Ishikawa (cell line): ENCODE measurements around the gene PLEKHA5.

Source experiments
- CEBPB ChIP-seq: IDR thresholded peaks from 2 replicates; pipeline ENCODE4 v1.6.1; 2012
- CREB1 ChIP-seq: IDR thresholded peaks from 2 replicates; pipeline ENCODE4 v1.6.1; 2012; ENCODE audit warnings: low read depth
- EGR1 ChIP-seq: IDR thresholded peaks from 2 replicates; pipeline ENCODE4 v1.6.1; 2012
- EP300 ChIP-seq: IDR thresholded peaks from 2 replicates; pipeline ENCODE4 v1.6.1; 2012; ENCODE audit warnings: borderline replicate concordance
- NFIC ChIP-seq: IDR thresholded peaks from 2 replicates; pipeline ENCODE4 v1.6.1; 2012
- RAD21 ChIP-seq: IDR thresholded peaks from 2 replicates; pipeline ENCODE4 v1.6.1; 2012; ENCODE audit warnings: low read depth
- TAF1 ChIP-seq: IDR thresholded peaks from 2 replicates; pipeline ENCODE4 v1.6.1; 2012; ENCODE audit warnings: low read depth, mild to moderate bottlenecking
- TCF12 ChIP-seq: IDR thresholded peaks from 2 replicates; pipeline ENCODE4 v1.6.1; 2012; ENCODE audit warnings: low read depth
- YY1 ChIP-seq: IDR thresholded peaks from 2 replicates; pipeline ENCODE4 v1.6.1; 2012; ENCODE audit warnings: low read depth
- ZBTB7A ChIP-seq: IDR thresholded peaks from 2 replicates; pipeline ENCODE4 v1.6.1; 2012; ENCODE audit warnings: low read depth
- TF ChIP-seq, protein P1 (sequence below): IDR thresholded peaks from 2 replicates; pipeline ENCODE4 v1.6.1; 2012
- TF ChIP-seq, protein P2 (sequence below): IDR thresholded peaks from 2 replicates; pipeline ENCODE4 v1.6.1; 2012; ENCODE audit warnings: low read depth, mild to moderate bottlenecking
- TF ChIP-seq, protein P3 (sequence below): IDR thresholded peaks from 2 replicates; pipeline ENCODE4 v1.6.1; 2012

DNA sequence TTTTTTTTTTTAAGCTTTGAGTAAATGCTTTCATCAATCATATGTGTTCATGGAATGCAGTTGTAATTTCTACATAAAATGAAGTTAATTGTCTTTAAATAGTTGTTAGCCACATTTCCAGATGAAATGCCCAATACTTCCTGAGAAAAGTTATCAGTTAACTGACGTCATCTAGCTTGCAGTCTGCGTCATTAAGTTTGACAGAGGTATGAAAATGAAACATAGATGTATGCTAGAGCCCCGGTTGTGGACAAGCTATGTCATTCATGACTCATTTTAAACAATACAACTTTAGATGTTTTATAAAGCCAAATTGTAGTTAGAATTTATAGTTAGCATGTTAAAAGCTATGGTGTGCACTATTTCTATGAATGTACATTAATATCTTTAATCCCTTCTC lies 90.7 kb downstream of the PLEKHA5 start:
- TF ChIP-seq RAD21 = no peak
- TF ChIP-seq CEBPB = no peak
- TF ChIP-seq, protein P1, sequence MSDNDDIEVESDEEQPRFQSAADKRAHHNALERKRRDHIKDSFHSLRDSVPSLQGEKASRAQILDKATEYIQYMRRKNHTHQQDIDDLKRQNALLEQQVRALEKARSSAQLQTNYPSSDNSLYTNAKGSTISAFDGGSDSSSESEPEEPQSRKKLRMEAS = no peak
- no peak for TF ChIP-seq TCF12
- no peak for TF ChIP-seq TAF1
- TF ChIP-seq CREB1 = no peak
- TF ChIP-seq ZBTB7A = no peak
- no peak for TF ChIP-seq EGR1
- TF ChIP-seq, protein P2, sequence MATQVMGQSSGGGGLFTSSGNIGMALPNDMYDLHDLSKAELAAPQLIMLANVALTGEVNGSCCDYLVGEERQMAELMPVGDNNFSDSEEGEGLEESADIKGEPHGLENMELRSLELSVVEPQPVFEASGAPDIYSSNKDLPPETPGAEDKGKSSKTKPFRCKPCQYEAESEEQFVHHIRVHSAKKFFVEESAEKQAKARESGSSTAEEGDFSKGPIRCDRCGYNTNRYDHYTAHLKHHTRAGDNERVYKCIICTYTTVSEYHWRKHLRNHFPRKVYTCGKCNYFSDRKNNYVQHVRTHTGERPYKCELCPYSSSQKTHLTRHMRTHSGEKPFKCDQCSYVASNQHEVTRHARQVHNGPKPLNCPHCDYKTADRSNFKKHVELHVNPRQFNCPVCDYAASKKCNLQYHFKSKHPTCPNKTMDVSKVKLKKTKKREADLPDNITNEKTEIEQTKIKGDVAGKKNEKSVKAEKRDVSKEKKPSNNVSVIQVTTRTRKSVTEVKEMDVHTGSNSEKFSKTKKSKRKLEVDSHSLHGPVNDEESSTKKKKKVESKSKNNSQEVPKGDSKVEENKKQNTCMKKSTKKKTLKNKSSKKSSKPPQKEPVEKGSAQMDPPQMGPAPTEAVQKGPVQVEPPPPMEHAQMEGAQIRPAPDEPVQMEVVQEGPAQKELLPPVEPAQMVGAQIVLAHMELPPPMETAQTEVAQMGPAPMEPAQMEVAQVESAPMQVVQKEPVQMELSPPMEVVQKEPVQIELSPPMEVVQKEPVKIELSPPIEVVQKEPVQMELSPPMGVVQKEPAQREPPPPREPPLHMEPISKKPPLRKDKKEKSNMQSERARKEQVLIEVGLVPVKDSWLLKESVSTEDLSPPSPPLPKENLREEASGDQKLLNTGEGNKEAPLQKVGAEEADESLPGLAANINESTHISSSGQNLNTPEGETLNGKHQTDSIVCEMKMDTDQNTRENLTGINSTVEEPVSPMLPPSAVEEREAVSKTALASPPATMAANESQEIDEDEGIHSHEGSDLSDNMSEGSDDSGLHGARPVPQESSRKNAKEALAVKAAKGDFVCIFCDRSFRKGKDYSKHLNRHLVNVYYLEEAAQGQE = no peak
- TF ChIP-seq EP300 = no peak
- no peak for TF ChIP-seq NFIC
- TF ChIP-seq YY1 = no peak
- TF ChIP-seq, protein P3, sequence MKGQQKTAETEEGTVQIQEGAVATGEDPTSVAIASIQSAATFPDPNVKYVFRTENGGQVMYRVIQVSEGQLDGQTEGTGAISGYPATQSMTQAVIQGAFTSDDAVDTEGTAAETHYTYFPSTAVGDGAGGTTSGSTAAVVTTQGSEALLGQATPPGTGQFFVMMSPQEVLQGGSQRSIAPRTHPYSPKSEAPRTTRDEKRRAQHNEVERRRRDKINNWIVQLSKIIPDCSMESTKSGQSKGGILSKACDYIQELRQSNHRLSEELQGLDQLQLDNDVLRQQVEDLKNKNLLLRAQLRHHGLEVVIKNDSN = no peak
